ENCODE data around the gene CHAC2. TPM values are rescaled to one million over a fixed set of nuclear protein-coding genes. Genes with fewer than 3 reads are reported as not detected.

Gene CHAC2
- total RNA-seq, 1 experiment from 2014 or later: 9.6 TPM

- ChIA-PET CTCF (no interaction called here), POLR2A (no interaction called here)
- Mint-ChIP-seq H3K36me3 (peaks cover 39% of the 10 kb centered on the region), H3K27me3 (ENCODE audit: low read depth) (no peaks in the 10 kb centered on the region), H3K27ac (no peak overlapping the region), H3K4me1 (peaks cover 16% of the 10 kb centered on the region), H3K4me3 (no peak overlapping the region), H3K9me3 (peaks cover 9% of the 10 kb centered on the region)
- no peak for DNase-seq (ENCODE audit: low spot score)
- TF ChIP-seq ATF2 (CRISPR knock-in tag; IDR thresholded peaks at IDR 0.05; ENCODE audit: borderline replicate concordance, low read depth) (no peak), FOXK1 (CRISPR knock-in tag; IDR thresholded peaks at IDR 0.05) (no peak), EMX1 (CRISPR knock-in tag; IDR thresholded peaks at IDR 0.05) (no peak), ZNF317 (CRISPR knock-in tag; IDR thresholded peaks at IDR 0.05; ENCODE audit: borderline replicate concordance, low read depth) (no peak), ZBTB21 (CRISPR knock-in tag; IDR thresholded peaks at IDR 0.05; ENCODE audit: borderline replicate concordance) (no peak), ZNF281 (CRISPR knock-in tag; IDR thresholded peaks at IDR 0.05) (no peak), NR3C1 (CRISPR knock-in tag; conservative IDR thresholded peaks at IDR 0.05; ENCODE audit: low read depth) (no peak), SOX15 (CRISPR knock-in tag; IDR thresholded peaks at IDR 0.05) (no peak)
- TF ChIP-seq, protein P1, sequence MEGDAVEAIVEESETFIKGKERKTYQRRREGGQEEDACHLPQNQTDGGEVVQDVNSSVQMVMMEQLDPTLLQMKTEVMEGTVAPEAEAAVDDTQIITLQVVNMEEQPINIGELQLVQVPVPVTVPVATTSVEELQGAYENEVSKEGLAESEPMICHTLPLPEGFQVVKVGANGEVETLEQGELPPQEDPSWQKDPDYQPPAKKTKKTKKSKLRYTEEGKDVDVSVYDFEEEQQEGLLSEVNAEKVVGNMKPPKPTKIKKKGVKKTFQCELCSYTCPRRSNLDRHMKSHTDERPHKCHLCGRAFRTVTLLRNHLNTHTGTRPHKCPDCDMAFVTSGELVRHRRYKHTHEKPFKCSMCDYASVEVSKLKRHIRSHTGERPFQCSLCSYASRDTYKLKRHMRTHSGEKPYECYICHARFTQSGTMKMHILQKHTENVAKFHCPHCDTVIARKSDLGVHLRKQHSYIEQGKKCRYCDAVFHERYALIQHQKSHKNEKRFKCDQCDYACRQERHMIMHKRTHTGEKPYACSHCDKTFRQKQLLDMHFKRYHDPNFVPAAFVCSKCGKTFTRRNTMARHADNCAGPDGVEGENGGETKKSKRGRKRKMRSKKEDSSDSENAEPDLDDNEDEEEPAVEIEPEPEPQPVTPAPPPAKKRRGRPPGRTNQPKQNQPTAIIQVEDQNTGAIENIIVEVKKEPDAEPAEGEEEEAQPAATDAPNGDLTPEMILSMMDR (IDR thresholded peaks at IDR 0.05): no peak
- TF ChIP-seq, protein P2, sequence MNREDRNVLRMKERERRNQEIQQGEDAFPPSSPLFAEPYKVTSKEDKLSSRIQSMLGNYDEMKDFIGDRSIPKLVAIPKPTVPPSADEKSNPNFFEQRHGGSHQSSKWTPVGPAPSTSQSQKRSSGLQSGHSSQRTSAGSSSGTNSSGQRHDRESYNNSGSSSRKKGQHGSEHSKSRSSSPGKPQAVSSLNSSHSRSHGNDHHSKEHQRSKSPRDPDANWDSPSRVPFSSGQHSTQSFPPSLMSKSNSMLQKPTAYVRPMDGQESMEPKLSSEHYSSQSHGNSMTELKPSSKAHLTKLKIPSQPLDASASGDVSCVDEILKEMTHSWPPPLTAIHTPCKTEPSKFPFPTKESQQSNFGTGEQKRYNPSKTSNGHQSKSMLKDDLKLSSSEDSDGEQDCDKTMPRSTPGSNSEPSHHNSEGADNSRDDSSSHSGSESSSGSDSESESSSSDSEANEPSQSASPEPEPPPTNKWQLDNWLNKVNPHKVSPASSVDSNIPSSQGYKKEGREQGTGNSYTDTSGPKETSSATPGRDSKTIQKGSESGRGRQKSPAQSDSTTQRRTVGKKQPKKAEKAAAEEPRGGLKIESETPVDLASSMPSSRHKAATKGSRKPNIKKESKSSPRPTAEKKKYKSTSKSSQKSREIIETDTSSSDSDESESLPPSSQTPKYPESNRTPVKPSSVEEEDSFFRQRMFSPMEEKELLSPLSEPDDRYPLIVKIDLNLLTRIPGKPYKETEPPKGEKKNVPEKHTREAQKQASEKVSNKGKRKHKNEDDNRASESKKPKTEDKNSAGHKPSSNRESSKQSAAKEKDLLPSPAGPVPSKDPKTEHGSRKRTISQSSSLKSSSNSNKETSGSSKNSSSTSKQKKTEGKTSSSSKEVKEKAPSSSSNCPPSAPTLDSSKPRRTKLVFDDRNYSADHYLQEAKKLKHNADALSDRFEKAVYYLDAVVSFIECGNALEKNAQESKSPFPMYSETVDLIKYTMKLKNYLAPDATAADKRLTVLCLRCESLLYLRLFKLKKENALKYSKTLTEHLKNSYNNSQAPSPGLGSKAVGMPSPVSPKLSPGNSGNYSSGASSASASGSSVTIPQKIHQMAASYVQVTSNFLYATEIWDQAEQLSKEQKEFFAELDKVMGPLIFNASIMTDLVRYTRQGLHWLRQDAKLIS (CRISPR knock-in tag; IDR thresholded peaks at IDR 0.05; ENCODE audit: borderline replicate concordance): no peak
- TF ChIP-seq, protein P3, sequence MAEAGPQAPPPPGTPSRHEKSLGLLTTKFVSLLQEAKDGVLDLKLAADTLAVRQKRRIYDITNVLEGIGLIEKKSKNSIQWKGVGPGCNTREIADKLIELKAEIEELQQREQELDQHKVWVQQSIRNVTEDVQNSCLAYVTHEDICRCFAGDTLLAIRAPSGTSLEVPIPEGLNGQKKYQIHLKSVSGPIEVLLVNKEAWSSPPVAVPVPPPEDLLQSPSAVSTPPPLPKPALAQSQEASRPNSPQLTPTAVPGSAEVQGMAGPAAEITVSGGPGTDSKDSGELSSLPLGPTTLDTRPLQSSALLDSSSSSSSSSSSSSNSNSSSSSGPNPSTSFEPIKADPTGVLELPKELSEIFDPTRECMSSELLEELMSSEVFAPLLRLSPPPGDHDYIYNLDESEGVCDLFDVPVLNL (CRISPR knock-in tag; IDR thresholded peaks at IDR 0.05; ENCODE audit: borderline replicate concordance, low read depth): no peak
- TF ChIP-seq, protein P4, sequence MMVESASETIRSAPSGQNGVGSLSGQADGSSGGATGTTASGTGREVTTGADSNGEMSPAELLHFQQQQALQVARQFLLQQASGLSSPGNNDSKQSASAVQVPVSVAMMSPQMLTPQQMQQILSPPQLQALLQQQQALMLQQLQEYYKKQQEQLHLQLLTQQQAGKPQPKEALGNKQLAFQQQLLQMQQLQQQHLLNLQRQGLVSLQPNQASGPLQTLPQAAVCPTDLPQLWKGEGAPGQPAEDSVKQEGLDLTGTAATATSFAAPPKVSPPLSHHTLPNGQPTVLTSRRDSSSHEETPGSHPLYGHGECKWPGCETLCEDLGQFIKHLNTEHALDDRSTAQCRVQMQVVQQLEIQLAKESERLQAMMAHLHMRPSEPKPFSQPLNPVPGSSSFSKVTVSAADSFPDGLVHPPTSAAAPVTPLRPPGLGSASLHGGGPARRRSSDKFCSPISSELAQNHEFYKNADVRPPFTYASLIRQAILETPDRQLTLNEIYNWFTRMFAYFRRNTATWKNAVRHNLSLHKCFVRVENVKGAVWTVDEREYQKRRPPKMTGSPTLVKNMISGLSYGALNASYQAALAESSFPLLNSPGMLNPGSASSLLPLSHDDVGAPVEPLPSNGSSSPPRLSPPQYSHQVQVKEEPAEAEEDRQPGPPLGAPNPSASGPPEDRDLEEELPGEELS (CRISPR knock-in tag; IDR thresholded peaks at IDR 0.05): no peak
- TF ChIP-seq, protein P5, sequence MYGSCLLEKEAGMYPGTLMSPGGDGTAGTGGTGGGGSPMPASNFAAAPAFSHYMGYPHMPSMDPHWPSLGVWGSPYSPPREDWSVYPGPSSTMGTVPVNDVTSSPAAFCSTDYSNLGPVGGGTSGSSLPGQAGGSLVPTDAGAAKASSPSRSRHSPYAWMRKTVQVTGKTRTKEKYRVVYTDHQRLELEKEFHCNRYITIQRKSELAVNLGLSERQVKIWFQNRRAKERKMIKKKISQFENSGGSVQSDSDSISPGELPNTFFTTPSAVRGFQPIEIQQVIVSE (CRISPR knock-in tag; IDR thresholded peaks at IDR 0.05; ENCODE audit: borderline replicate concordance): no peak
- ATAC-seq: no peak
Observed at GRCh38 chr2:53778536-53779162, 11.0 kb downstream of the CHAC2 start.
